BLaER1 (cell line): Measurements from ENCODE around the gene EGLN2.
"Not testable (repeated sequence)": the region's sequence is repeated elsewhere in the genome, so short reads cannot be mapped to it uniquely, and the experiment has no call there.

Experiments used
- H3K27ac ChIP-seq: shearing (Covaris generic); formaldehyde crosslinking; 2 replicates; pipeline ENCODE4 v1.8.1; 2022
- H3K27me3 ChIP-seq: shearing (Covaris generic); formaldehyde crosslinking; 2 replicates; pipeline ENCODE4 v1.8.1; 2022
- H3K36me3 ChIP-seq: shearing (Covaris generic); formaldehyde crosslinking; 2 replicates; pipeline ENCODE4 v1.8.1; 2022
- H3K4me1 ChIP-seq: shearing (Covaris generic); formaldehyde crosslinking; 2 replicates; pipeline ENCODE4 v1.8.1; 2022
- H3K4me2 ChIP-seq: shearing (Covaris generic); formaldehyde crosslinking; 2 replicates; pipeline ENCODE4 v1.8.1; 2022
- H3K4me3 ChIP-seq: shearing (Covaris generic); formaldehyde crosslinking; 2 replicates; pipeline ENCODE4 v1.8.1; 2022
- H3K9ac ChIP-seq: shearing (Covaris generic); formaldehyde crosslinking; 2 replicates; pipeline ENCODE4 v1.8.1; 2022
- H3K9me3 ChIP-seq: shearing (Covaris generic); formaldehyde crosslinking; 2 replicates; pipeline ENCODE4 v1.8.1; 2022
- H4K20me1 ChIP-seq: shearing (Covaris generic); formaldehyde crosslinking; 2 replicates; pipeline ENCODE4 v1.8.1; 2022
- Cebpa-rat ChIP-seq: shearing (Covaris generic); IDR thresholded peaks from 2 replicates; pipeline ENCODE4 v1.8.1; 2022

The EGLN2 gene

GRCh38 chr19:40827386-40828247 lies 28.6 kb downstream of the EGLN2 start:
- Histone ChIP-seq H3K4me2 (no peak overlapping the region), H3K27ac (no peak overlapping the region), H3K4me3 (no peak overlapping the region), H3K4me1 (peaks cover 15% of the 10 kb centered on the region), H3K9me3 (no peaks in the 10 kb centered on the region), H3K36me3 (peaks cover 26% of the 10 kb centered on the region; the same call in 1 of the 2 replicates), H3K27me3 (no peaks in the 10 kb centered on the region), H4K20me1 (no peaks in the 10 kb centered on the region), H3K9ac (no peak overlapping the region)
- TF ChIP-seq Cebpa-rat = no peak

DNA sequence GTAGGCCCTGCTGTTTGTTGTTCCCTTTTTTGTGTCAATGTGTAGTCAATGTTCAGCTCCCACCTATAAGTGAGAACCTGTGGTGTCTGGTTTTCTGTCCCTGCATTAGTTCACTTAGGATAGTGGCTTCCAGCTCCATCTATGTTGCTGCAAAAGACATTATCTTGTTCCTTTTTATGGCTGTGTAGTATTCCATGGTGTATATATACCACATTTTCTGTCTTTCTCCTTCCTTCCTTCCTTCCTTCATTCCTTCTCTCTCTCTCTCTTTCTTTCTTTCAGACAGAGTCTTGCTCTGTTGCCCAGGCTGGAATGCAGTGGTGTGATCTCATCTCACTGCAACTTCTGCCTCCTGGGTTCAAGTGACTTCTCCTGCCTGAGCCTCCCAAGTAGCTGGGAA lies 30.2 kb downstream of the EGLN2 start:
- no peak for TF ChIP-seq Cebpa-rat
- Histone ChIP-seq H3K4me1 (no peaks in the 10 kb centered on the region), H3K4me3 (no peak overlapping the region), H3K4me2 (no peak overlapping the region), H3K27ac (no peak overlapping the region), H3K9ac (no peak overlapping the region), H3K36me3 (peaks cover 26% of the 10 kb centered on the region; the same call in 1 of the 2 replicates), H4K20me1 (no peaks in the 10 kb centered on the region), H3K9me3 (no peaks in the 10 kb centered on the region), H3K27me3 (no peaks in the 10 kb centered on the region)

GRCh38 chr19:40830741-40831140 lies 31.8 kb downstream of the EGLN2 start:
- H3K4me1 ChIP-seq, H3K9me3 ChIP-seq, H3K4me2 ChIP-seq, H3K27ac ChIP-seq, H3K27me3 ChIP-seq, H3K4me3 ChIP-seq, H3K9ac ChIP-seq, H4K20me1 ChIP-seq: not testable (repeated sequence)
- H3K36me3 ChIP-seq = peaks cover 26% of the 10 kb centered on the region; the same call in 1 of the 2 replicates

DNA sequence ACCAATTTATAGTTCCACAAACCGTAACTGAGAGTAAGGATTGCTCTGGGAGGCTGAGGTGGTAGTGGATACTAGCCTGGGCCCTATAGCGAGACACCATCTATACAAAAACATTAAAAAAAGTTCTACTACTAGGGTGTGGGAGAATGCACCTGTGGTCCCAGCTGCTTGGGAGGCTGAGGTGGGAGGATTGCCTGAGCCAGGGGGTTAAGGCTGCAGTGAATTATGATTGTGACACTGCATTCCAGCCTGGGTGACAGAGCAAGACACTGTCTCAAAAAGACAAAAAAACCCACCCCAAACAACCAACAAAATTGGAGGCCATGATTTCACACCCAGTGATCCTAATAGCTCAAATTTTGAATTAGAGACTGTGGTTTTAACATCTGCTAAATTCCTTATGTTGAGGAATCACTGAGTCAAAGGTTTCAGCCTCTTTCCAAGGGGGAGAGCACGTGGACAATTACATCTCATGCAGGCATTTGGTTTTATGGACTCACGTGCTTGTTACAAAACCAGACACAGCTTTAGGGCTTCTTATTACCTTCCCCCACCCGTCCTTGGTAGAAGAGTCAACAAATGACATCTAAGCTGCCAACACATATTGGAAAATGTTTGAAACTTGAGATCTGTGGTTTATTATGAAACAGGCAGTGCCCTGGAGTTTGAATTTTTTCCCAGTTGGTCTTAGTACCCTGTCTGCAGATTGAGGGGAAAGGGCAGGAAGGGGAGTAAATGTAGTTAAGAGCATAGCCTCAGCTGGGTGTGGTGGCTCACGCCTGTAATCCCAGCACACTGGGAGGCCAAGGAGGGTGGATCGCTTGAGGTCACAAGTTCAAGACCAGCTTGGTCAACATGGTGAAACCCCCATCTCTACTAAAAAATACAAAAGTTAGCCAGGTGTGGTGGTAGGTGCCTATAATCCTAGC lies 32.8 kb downstream of the EGLN2 start:
- H3K4me2 ChIP-seq = no peak overlapping the region
- no peaks in the 10 kb centered on the region for H3K27me3 ChIP-seq
- no peak overlapping the region for H3K27ac ChIP-seq
- H3K4me1 ChIP-seq = no peaks in the 10 kb centered on the region
- no peak overlapping the region for H3K9ac ChIP-seq
- H3K9me3 ChIP-seq = no peaks in the 10 kb centered on the region
- H3K4me3 ChIP-seq = no peak overlapping the region
- no peak for TF ChIP-seq Cebpa-rat
- H3K36me3 ChIP-seq = peaks cover 24% of the 10 kb centered on the region; the same call in 1 of the 2 replicates
- no peaks in the 10 kb centered on the region for H4K20me1 ChIP-seq

DNA sequence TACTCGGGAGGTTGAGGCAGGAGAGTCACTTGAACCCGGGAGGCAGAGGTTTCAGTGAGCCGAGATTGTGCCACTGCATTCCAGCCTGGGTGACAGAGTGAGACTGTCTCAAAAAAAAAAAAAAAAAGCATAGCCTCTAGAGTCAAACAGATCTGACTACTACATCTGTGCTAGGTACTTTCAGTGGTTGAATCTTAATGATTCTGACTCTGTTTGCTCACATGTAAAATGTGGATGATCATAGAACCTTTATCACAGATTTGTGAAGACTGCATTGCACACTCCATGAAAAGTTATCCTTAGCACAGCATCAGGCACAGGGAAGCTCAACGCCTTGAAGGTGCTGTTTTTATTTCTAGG lies 33.4 kb downstream of the EGLN2 start:
- H3K4me3 ChIP-seq, H3K27me3 ChIP-seq, H3K9ac ChIP-seq, H4K20me1 ChIP-seq, H3K4me2 ChIP-seq, H3K9me3 ChIP-seq, H3K27ac ChIP-seq, H3K4me1 ChIP-seq: not testable (repeated sequence)
- H3K36me3 ChIP-seq = peaks cover 17% of the 10 kb centered on the region; the same call in 1 of the 2 replicates

- H3K4me1 ChIP-seq, H3K36me3 ChIP-seq, H3K27me3 ChIP-seq, H3K9me3 ChIP-seq, H3K4me2 ChIP-seq, H4K20me1 ChIP-seq, H3K27ac ChIP-seq, H3K9ac ChIP-seq, H3K4me3 ChIP-seq: not testable (repeated sequence)
These were observed 34.9 kb downstream of the EGLN2 start for GRCh38 chr19:40833728-40834533.

DNA sequence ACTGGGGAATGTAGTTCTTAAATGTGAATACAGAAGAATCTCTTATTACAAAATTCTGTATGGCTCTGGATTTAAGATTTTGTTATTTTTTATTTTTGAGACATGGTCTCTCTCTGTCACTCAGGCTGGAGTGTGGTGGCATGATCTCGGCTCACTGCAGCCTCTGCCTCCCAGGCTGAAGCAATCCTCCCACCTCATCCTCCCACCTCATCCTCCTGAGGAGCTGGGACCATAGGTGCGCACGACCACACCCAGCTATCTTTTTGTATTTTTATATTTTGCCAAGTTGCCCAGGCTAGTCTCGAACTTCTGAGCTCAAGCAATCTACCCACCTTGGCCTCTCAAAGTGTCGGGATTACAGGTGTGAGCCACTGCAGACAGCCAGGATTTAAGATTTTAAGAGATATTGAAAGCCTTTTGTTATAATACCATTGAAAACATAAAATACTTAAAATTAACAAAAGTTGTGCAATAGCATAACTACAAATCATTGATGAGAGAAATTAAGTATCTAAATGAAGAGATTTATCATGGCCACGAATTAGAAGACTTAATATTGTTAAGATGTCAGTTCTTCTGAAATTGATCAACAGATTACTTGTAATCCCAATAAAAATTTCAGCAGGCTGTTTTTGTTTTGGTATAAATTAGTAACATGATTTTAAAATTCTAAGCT lies 37.9 kb downstream of the EGLN2 start:
- Histone ChIP-seq H3K4me1 (no peaks in the 10 kb centered on the region), H3K36me3 (no peaks in the 10 kb centered on the region), H3K27ac (no peak overlapping the region), H3K9ac (no peak overlapping the region), H3K4me3 (no peak overlapping the region), H3K4me2 (no peak overlapping the region), H3K27me3 (no peaks in the 10 kb centered on the region), H4K20me1 (no peaks in the 10 kb centered on the region), H3K9me3 (no peaks in the 10 kb centered on the region)
- no peak for TF ChIP-seq Cebpa-rat

DNA sequence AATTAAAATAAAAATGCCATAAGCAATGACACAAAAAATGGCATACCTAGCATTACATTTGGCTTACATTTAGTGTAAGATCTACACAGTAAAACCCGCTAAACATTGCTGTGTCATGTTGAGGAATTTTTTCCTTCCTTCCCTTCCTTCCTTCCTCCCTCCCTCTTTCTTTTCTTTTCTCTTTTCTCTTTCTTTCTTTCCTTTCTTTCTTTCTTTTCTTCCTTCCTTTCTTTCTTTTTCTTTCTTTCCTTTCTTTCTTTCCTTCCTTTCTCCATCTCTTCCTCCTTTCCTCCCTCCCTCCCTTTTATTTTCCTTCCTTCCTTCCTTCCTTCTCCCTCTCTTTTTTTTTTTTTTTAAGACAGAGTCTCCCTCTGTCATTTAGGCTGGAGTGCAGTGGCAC lies 39.5 kb downstream of the EGLN2 start:
- not testable (repeated sequence) for H3K9ac ChIP-seq, H3K27ac ChIP-seq, H4K20me1 ChIP-seq, H3K9me3 ChIP-seq, H3K27me3 ChIP-seq, H3K4me1 ChIP-seq, H3K4me2 ChIP-seq, H3K36me3 ChIP-seq, H3K4me3 ChIP-seq

DNA sequence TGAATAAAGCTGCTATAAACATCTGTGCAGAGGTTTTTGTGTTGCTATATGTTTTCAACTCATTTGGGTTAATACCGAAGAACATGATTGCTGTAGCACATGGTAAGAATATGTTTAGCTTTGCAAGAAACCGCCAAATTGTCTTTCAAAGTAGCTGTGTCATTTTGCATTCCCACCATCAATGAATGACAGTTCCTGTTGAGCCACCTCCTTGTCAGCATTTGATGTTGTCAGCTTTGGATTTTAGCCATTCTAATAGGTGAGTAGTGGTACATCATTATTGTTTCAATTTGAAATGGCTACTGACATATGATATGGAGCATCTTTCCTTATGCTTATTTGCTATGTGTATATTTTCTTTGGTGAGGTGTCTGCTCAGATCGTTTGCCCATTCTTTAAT lies 43.0 kb downstream of the EGLN2 start:
- not testable (repeated sequence) for H3K9me3 ChIP-seq, H3K4me3 ChIP-seq, H3K4me1 ChIP-seq, H3K9ac ChIP-seq, H3K27ac ChIP-seq, H3K4me2 ChIP-seq, H3K36me3 ChIP-seq, H3K27me3 ChIP-seq, H4K20me1 ChIP-seq

- H3K36me3 ChIP-seq, H3K9me3 ChIP-seq, H3K4me1 ChIP-seq, H3K27me3 ChIP-seq, H4K20me1 ChIP-seq, H3K27ac ChIP-seq, H3K9ac ChIP-seq: not testable (repeated sequence)
- Histone ChIP-seq H3K4me2 (peak overlapping the region; percentile 60), H3K4me3 (peak overlapping the region; percentile 53)
These were observed 44.1 kb downstream of the EGLN2 start for GRCh38 chr19:40842997-40843652.

GRCh38 chr19:40843653-40844052 lies 44.7 kb downstream of the EGLN2 start:
- not testable (repeated sequence) for H3K9me3 ChIP-seq, H3K9ac ChIP-seq, H3K4me1 ChIP-seq, H3K27ac ChIP-seq, H3K36me3 ChIP-seq, H3K27me3 ChIP-seq, H4K20me1 ChIP-seq
- H3K4me2 ChIP-seq = peak overlapping the region; percentile 60
- H3K4me3 ChIP-seq = peak overlapping the region; percentile 53

DNA sequence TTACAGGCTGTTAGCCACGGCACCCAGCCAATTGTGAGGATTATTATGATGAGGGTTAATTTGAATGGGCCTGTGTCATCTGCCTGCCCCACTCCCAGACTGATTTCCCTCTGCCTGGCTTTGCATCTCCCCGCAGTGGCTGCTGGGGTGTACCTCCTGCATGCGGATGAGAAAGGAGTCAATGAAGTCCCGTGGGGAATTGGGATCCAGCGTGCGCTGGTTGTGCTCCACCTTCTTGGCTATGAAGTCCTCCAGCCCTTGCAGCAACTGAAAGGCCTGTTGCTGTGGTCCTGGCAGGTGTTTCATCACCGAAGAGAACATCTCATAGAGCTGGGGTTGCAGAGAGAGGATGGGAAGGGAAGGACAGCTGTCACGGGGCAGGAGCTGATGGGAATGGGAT lies 47.7 kb downstream of the EGLN2 start:
- not testable (repeated sequence) for H3K9me3 ChIP-seq, H4K20me1 ChIP-seq, H3K4me2 ChIP-seq, H3K36me3 ChIP-seq, H3K9ac ChIP-seq, H3K4me3 ChIP-seq, H3K27ac ChIP-seq, H3K4me1 ChIP-seq, H3K27me3 ChIP-seq

DNA sequence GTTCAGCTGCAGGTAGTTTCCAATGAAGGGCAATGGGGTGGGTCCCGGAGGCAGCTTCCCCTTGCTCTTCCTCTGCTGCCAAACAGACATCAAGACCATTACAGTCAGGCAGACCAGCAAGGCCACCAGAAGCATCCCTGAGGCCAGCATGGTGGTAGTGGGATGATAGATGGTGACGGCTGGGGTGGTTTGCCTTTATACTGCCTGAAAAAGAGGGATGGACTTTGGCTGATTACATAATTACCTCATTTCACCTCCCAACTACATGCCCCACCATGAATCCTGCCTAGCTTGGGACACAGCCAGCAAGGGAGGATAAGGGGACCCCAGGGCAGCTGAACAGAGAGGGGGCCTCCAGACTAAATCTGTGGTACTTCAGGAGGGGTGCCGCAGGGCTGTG lies 51.3 kb downstream of the EGLN2 start, which contains the start of gene CYP2A6:
TSS of gene CYP2A6 (minus strand) at position 171 of the 400 bp plus-strand sequence. CDS start at position 150, 21 bp downstream.
- H3K27me3 ChIP-seq, H3K9ac ChIP-seq, H3K36me3 ChIP-seq, H3K4me1 ChIP-seq, H3K4me3 ChIP-seq, H3K9me3 ChIP-seq, H3K4me2 ChIP-seq, H4K20me1 ChIP-seq, H3K27ac ChIP-seq: not testable (repeated sequence)
